Endometrium (tissue), 2 donors: ENCODE measurements around the gene ATP7B.
"Not testable (repeated sequence)": the region's sequence is repeated elsewhere in the genome, so short reads cannot be mapped to it uniquely, and the experiment has no call there.

ENCODE experiments used
- FAIRE-seq: peaks from 2 replicates; lab custom pipeline; 2012; peaks lifted over from hg19 to GRCh38; lab: Jason Lieb, UNC
- donor health status: control.
- donor health status: control.

Gene ATP7B

GRCh38 chr13:51920786-51921185 is 90.5 kb downstream of the ATP7B start:
- FAIRE-seq, result no peak

- FAIRE-seq, result no peak
These were observed 91.0 kb downstream of the ATP7B start for GRCh38 chr13:51920267-51920666.

DNA sequence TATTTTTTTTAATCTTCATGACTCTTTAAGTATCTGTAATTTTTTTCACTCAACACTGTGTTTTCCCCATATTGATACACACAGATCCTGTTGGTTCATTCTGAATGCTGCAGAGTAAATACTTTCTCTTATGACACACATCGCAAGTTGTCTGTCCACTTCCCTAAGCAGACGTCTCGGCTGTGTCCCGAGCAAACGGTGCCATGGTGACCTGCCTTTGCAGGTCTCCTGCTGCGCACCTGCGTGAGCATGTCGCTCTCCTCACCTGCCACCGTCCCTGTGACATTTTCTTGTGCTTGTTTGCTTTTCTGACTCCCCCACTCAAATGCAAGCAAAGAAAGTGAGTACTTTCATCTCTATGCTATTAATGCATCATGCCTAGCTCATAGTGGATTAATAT is 91.7 kb downstream of the ATP7B start:
- no peak for FAIRE-seq

DNA sequence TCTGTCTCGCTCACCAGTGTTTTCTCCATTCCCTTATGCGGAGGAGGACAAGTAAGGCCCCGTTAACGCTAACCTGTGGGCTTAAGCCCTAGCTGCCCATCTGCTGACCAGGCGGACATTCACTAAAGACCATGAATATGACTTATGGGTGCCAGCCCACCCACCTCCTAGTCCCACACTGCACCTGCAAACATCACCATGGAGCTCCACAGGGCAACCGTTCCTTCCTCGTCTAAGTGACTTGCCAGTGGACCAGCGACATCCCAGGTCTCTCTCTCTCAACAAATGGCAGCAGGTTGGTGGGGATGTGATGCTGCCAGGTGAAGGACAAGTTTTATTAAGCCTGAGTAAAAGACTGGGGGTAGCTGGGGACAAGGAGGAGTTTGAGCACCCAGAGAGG is 94.3 kb downstream of the ATP7B start:
- FAIRE-seq, result no peak

DNA sequence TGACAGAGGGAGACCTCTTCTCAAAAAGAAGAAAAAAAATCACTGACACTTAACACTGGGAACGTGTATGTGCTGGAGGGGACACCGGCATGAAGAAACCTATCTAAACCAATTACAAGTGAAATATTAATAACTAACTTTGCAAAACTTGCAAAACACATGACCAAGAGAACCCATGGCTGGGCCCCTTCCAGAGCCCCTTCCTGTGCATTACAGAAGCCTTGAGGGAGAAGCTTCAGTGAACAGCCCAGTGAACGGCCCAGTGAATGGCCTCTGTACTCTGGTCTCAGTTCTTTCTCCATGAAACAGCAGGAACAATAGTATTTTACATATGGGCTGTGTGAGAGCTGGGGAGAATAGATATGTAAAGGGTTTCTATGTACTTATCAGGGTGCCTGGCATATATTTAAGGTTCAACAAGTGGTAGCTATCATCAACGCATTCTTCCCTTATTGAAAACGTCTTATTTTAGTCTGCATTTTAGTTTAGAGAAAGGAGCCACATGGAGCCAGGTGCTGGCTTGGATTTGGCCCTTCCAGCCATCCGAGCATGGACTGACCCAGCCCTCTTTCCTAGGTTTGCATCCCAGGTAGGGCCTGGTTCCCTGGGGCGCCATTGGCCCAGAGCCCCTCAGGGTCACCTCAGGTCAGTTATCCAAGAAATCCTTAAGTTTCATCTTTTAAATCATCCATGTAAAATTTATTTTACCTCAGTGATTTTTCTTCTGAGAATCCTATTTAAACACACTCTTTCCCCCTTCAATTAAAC is 95.0 kb downstream of the ATP7B start:
- FAIRE-seq, result no peak

- FAIRE-seq, result no peak
These were observed 97.1 kb downstream of the ATP7B start for GRCh38 chr13:51914137-51914493.

- FAIRE-seq, result no peak
These were observed 97.7 kb downstream of the ATP7B start for GRCh38 chr13:51913421-51914136.

DNA sequence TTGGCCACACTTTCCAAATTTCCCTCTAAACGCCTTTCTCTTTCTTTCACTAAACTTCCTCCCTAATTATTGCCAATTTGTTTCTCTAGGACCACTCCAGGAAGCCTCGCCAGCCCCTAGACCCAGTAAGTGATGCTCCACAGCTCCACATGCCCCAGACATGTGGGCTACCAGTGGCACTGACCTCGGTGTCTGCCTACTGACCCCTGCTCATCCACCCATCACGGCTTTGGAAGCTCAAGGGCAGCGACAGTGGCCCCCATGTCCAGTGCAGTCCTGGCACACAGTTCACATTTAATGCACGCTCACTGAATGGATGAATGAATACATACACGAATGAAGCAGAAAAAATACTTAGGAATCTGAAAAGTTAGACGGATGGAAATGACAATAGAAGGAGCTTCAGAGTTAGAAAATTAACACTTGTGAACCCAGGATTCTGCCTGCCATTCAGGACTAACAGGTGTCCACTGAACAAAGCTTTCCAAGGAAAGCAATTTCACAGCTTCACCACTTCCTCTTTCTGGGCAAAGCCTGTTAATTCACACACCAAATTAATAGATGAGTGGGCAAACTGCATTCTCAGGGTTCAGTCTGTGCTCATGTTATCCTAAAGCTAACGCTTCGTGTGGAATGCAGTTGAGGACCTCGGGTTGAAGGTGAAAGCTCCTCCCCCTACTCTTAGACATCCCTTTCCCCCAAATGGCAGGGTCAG is 98.6 kb downstream of the ATP7B start:
- no peak for FAIRE-seq

DNA sequence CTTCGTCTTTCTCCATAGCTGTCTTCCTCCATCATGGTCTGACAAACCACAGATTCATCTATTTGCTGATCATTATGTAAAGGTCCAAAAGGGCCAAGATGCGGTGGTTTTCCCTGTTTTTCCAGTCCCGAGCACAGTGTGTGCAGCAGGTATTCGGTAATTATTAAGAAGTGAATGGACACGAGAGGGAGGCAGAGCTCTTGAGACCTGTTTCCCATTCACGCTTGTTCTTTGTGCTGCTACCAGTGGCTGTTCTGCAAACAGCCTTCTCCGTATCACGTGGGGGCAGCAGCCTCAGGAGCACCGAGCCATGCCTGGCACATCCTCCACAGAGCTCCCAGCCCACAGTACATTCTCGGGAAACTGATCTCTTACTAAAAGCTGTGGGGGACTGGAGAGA is 99.2 kb downstream of the ATP7B start:
- FAIRE-seq, result no peak

DNA sequence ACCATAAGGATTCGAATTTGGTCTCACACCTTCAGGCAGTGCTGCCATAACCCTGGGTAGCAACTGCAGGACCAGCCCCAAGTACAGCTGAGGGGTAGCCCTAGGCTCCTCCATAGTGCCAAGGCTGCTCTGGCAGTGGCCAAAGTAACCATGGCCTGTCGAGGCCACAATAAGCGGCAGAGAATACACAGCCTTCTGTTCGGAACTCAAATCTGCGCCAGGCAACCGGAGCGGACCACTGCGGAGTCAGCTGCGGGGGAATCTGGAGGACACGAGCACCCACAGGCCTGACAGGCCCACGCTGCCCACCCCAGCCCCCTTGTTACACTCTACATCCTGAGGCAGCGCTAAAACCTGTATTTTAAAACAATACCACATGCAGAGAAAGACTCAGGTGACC is 100.7 kb downstream of the ATP7B start:
- no peak for FAIRE-seq

DNA sequence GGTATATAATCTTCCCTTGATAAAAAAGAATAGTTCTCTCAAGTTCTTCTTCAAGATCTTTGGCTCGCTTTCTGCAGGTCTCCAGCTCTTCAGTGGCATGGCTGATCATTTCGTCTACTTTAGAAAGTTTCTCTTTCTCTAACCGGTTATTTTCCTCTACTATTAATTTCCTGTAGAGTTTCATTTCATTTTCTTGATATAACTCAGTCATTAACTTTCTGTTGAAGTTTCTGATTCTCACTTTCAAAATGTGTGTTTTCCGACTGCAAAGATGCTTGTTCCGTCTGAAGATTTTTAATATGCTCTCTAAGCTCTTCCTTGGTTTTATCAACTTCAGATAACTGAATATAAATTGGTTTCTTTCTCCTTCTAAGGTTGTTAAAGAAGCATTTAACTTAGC is 102.0 kb downstream of the ATP7B start:
- FAIRE-seq, result not testable (repeated sequence)

DNA sequence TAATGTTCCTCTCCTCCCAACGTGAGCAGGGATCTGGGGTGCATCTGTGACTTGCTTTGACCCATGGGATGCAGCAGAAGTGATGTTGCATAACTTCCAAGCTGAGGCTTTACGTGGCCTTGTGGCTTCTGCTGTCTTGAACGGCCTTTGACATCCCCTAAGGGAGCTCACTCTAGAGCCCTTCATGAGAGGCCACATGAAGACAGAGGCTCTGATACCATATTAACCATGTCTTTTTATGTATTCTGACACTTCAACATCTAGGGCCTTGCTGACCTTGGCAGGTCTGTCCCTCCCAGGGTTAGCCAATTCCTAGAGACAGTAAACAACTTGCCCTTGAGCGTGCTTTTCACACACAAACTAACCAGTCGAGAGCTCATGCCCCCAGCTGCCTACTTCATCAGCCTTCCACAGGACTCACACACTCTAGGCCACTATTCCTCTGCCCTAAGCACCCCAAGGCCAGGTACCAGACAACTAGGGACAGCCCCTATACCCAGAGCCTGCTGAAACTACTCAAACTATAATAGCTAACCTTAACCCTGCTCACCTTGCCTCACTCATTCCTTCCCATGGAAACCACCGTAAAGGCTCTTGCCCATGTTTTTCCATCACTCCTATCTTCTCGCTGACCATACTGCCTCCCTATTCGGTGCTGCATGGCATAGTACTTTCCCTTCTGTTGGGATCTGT is 104.1 kb downstream of the ATP7B start:
- FAIRE-seq, result no peak

DNA sequence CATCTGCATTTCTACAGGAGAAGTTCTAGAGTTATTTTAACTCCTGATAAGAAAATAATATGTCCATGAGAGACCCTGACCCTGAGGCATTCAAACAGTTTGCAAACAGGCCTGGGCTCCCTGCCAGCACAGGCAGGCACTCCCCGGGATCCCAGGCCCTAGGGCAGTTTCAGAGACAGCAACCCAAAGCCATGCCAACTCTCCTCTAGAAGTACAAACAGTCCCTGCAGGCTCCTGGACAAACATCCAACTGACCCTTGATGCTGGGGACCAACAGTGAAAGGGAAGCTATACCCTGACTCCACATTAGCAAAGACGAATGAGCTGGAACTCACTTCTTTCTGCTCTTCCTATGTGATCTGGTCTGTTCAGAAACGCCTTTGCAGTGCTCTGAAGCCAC is 104.7 kb downstream of the ATP7B start:
- FAIRE-seq, result no peak

- no peak for FAIRE-seq
These were observed 105.5 kb downstream of the ATP7B start for GRCh38 chr13:51905787-51906186.

DNA sequence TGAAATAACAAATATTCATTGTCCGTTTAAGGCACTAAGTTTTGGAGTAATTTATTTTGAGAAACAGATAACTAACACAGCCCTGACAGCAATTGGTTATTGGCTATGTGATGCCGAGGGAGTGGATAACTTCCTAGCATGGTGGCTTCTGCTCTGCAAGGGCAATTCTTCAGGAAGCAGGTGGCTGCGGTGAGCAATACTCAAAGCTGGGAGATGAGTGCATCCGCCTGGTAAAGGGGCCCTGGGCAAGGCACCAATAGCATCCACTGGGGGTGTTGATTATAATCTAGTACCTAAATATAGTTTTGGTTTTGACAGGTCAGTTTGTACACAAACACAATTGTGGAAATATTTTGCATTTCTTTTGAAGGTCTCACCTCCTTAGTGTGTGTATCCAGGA is 108.5 kb downstream of the ATP7B start:
- FAIRE-seq, result no peak

GRCh38 chr13:51900471-51900870 is 110.8 kb downstream of the ATP7B start:
- FAIRE-seq, result no peak

GRCh38 chr13:51895906-51896888 is 115.1 kb downstream of the ATP7B start:
- no peak for FAIRE-seq

GRCh38 chr13:51894239-51894638 is 117.0 kb downstream of the ATP7B start:
- no peak for FAIRE-seq

- no peak for FAIRE-seq
These were observed 118.6 kb downstream of the ATP7B start for GRCh38 chr13:51892657-51893056.

DNA sequence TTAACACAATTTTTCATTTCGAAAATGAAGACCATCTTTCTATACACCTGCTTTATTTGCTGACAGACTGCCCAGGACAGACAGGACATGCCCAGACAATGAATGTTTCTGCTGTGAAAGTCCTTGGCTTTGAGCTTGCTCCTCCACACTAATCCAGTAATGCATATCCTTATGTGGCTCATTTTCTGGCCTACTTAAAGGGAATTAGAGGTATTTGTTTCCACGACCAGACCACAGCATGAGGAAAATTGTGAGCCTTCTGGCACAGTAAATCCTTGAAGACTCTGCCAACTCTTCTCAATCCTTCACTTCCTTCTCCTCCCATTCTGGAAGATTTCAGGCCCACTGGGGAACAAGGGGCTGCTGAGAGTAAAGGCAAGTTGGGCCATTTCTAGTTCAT is 123.8 kb downstream of the ATP7B start:
- FAIRE-seq, result no peak

GRCh38 chr13:51885651-51886050 is 125.6 kb downstream of the ATP7B start:
- FAIRE-seq, result no peak

GRCh38 chr13:51883226-51883600 is 128.0 kb downstream of the ATP7B start:
- no peak for FAIRE-seq
